ENCODE results near the gene TSHB.

- TF ChIP-seq POLR2A (IDR thresholded peaks at IDR 0.05) (no peak), CTCF (IDR thresholded peaks at IDR 0.05) (no peak), EP300 (IDR thresholded peaks at IDR 0.05) (no peak)
These were observed 8.5 kb upstream of the TSHB start for GRCh38 chr1:115021145-115021544.

Measured in ovary (tissue), 3 donors.